ENCODE measurements around the gene LUC7L3.
"Not testable (repeated sequence)": the region's sequence is repeated elsewhere in the genome, so short reads cannot be mapped to it uniquely, and the experiment has no call there.

Gene LUC7L3

GRCh38 chr17:50708050-50709000, 11.1 kb upstream of the LUC7L3 start:
- no peak for DNase-seq (ENCODE audit: low read depth, low spot score)

GRCh38 chr17:50709053-50709452, 10.3 kb upstream of the LUC7L3 start:
- DNase-seq (ENCODE audit: low read depth, low spot score) = not testable (repeated sequence)

- DNase-seq (ENCODE audit: low read depth, low spot score) = no peak
Measured at GRCh38 chr17:50710025-50710424, 9.4 kb upstream of the LUC7L3 start.

GRCh38 chr17:50710650-50711049, 8.8 kb upstream of the LUC7L3 start:
- no peak for DNase-seq (ENCODE audit: low read depth, low spot score)

GRCh38 chr17:50712641-50713040, 6.8 kb upstream of the LUC7L3 start:
- DNase-seq (ENCODE audit: low read depth, low spot score) = no peak

- no peak for DNase-seq (ENCODE audit: low read depth, low spot score)
Measured at GRCh38 chr17:50715471-50715870, 3.9 kb upstream of the LUC7L3 start.

- no peak for DNase-seq (ENCODE audit: low read depth, low spot score)
Measured at GRCh38 chr17:50719924-50720794, 756 bp downstream of the LUC7L3 start.

GRCh38 chr17:50721194-50722010, 2.0 kb downstream of the LUC7L3 start:
- no peak for DNase-seq (ENCODE audit: low read depth, low spot score)

- DNase-seq (ENCODE audit: low read depth, low spot score) = no peak
Measured at GRCh38 chr17:50722746-50723145, 3.3 kb downstream of the LUC7L3 start.

- not testable (repeated sequence) for DNase-seq (ENCODE audit: low read depth, low spot score)
Measured at GRCh38 chr17:50724622-50725021, 5.2 kb downstream of the LUC7L3 start.

GRCh38 chr17:50725769-50726655, 6.6 kb downstream of the LUC7L3 start:
- DNase-seq (ENCODE audit: low read depth, low spot score) = no peak

GRCh38 chr17:50728112-50728429, 8.7 kb downstream of the LUC7L3 start:
- no peak for DNase-seq (ENCODE audit: low read depth, low spot score)

GRCh38 chr17:50728881-50729765, 9.7 kb downstream of the LUC7L3 start:
- DNase-seq (ENCODE audit: low read depth, low spot score) = no peak

- DNase-seq (ENCODE audit: low read depth, low spot score) = no peak
Measured at GRCh38 chr17:50731575-50732460, 12.4 kb downstream of the LUC7L3 start.

GRCh38 chr17:50735287-50735686, 15.9 kb downstream of the LUC7L3 start:
- DNase-seq (ENCODE audit: low read depth, low spot score) = no peak

- no peak for DNase-seq (ENCODE audit: low read depth, low spot score)
Measured at GRCh38 chr17:50737118-50737698, 17.8 kb downstream of the LUC7L3 start.

GRCh38 chr17:50739098-50739497, 19.7 kb downstream of the LUC7L3 start:
- no peak for DNase-seq (ENCODE audit: low read depth, low spot score)

- no peak for DNase-seq (ENCODE audit: low read depth, low spot score)
Measured at GRCh38 chr17:50745631-50746030, 26.2 kb downstream of the LUC7L3 start.

All from activated CD4-positive, CD25-positive, alpha-beta regulatory T cell treated with anti-CD3 and anti-CD28 coated beads, Interleukin-2, amount 50 U/mL, for 16 hours (primary cell).